ENCODE results near the gene NRCAM. TPM values are rescaled to one million over a fixed set of nuclear protein-coding genes. Genes with fewer than 3 reads are reported as not detected.
"Not testable (repeated sequence)": the region's sequence is repeated elsewhere in the genome, so short reads cannot be mapped to it uniquely, and the experiment has no call there.

The NRCAM gene
- polyA plus RNA-seq, 4 donors = 20.5 to 23.6 (median 22.0) TPM

DNA sequence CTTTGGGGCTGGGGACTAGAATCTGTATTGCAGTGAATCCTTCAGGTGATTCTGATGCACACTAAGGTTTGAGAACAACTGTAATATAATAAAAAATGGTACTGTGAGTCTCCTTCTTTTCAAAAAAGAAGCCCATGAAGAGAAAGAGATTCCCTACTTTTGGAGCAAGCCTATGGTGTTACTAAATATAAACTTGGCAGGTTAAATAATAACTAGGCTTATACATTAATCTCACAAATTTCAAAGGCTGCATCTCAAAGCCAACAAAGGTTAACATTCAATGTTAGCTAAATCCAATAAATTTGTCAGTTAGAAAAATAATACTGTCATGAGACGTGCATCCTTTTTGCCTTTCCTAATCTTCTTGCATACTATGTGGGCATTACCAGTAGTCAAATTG, 166.4 kb downstream of the NRCAM start:
- DNase-seq (ENCODE audit: low read depth in 4 of 4, low spot score in 3 of 4) = no peak

GRCh38 chr7:108287857-108288256, 168.4 kb downstream of the NRCAM start:
- no peak for DNase-seq (ENCODE audit: low read depth in 4 of 4, low spot score in 3 of 4)

DNA sequence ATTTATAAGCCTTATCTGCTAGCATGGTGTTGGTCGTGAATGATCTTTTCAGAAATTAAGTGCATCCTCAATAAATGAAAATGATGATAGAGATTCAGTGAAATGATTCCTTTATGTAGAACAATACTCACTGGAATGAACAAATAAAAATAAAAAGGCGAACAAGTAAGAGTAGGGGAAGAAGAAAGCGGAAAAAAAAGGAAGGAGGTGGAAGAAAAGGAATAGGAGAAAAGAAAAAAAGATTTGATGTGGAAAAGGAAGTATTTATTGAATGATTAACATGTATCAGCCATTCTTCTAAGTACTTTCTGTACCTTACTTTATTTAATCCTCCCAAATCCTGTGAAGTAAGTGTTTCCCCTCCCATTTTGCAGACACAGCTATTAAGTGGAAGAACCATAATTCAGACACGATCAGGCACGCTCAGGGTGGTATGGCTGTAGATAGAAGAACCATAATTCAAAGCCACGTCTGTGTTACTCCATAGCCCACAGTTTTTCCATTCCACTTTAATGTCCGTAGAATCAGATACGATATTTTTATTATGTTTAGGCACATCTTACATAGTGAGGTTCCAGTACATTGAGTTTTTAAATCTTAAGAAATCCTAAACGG, 169.8 kb downstream of the NRCAM start:
- DNase-seq (ENCODE audit: low read depth in 4 of 4, low spot score in 3 of 4) = no peak

- DNase-seq (ENCODE audit: low read depth in 4 of 4, low spot score in 3 of 4) = no peak
Measured at GRCh38 chr7:108285778-108286177, 170.5 kb downstream of the NRCAM start.

DNA sequence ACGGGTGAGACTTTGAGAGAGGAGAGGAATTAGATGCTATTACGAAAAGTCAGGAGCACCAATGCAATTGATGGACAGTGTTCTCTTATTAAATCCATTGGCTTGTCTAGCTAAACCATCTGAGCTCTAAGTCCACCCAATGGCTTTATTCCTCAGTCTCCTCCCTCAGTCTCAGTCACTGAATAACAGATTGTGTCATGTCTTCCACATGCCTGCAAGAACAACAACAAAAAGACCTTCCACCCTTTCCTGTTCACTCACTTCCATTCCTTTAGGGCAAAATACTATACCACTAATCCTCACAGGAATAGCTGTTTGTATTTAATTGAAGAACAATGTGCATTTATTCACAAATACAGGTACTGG, 171.2 kb downstream of the NRCAM start:
- no peak for DNase-seq (ENCODE audit: low read depth in 4 of 4, low spot score in 3 of 4)

DNA sequence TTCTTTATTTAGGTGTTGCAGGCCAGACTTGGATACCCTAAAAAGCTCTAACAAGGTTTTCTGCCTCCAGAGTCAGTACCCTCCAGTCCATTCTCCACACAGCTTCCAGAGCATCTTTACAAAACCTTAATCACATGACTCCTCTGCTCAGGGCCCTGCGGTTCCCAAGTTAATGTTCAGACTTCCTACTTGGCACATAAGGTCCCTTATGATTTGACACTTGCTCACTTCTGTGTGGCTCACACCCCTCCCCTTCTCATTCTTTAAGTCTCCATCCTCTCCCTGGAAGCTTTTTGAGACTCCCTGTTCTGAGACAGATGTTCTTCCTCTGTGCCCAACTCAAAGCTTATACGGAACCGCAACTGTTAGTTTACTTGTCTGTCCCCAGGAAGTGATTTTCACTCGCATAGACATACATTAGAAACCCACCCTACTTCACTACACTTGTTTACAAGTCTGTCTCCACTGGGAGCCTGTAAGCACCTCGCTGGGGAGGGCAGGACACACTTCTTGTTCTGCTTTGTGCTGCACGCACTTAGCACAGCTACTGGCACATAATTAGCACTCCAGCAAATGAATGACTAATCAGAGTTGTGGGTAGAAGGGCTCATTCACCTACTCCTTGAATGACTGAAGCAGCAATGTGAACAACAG, 171.8 kb downstream of the NRCAM start:
- no peak for DNase-seq (ENCODE audit: low read depth in 4 of 4, low spot score in 3 of 4)

DNA sequence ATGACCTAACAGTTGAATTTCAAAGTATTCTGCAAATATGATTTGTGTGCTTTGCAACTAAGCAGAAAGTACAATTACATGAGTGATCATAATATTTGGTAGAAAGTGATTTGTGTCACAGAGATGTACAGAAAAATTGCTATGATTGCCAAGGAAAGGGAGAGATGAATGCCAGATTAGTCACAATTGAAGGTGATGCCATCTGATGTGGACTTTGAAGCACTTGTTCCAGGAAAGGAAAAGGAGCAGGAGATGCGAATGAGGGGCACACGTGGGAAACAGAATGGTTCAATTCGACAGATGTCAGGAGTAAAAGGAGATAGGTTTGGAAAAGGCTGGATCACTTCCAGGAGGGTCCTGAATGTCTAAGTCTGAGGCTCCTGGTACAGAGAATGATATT, 173.0 kb downstream of the NRCAM start:
- DNase-seq (ENCODE audit: low read depth in 4 of 4, low spot score in 3 of 4) = no peak

- no peak for DNase-seq (ENCODE audit: low read depth in 4 of 4, low spot score in 3 of 4)
Measured at GRCh38 chr7:108282427-108282996, 173.7 kb downstream of the NRCAM start.

DNA sequence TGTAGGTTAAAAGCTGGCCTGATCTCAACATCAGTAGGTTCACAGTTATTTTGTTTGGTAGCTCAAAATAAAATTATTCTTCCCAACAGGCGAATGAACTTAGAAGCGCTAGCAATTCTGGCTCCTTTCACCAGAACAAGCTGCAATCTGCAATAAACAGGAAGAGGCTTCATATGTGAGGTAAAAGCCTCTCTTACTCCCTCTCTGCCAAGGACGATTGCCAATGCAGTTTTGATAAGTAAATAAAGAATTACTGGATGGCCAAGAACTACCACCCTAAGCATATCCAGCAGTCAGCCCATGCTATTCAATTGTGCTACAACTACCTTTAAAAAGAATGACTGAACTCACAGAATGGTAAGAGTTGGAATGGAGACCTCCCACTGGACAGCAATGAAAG, 176.1 kb downstream of the NRCAM start:
- DNase-seq (ENCODE audit: low read depth in 4 of 4, low spot score in 3 of 4) = no peak

GRCh38 chr7:108278776-108279175, 177.5 kb downstream of the NRCAM start:
- DNase-seq (ENCODE audit: low read depth in 4 of 4, low spot score in 3 of 4) = no peak

DNA sequence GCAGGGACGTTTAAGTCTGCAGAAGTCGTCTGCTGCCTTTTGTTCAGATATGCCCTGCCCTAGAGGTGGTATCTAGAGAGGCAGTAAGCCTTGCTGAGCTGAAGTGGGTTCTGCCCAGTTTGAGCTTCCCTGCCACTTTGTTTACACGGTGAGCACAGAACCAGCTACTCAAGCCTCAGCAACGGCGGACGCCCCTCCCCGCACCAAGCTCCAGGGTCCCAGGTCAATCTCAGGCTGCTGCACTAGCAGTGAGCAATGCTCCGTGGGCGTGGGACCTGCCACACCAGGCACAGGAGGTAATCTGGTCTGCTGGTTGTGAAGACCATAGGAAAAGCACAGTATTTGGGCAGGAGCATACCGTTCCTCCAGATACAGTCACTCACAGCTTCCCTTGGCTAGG, 178.0 kb downstream of the NRCAM start:
- DNase-seq (ENCODE audit: low read depth in 4 of 4, low spot score in 3 of 4) = no peak

GRCh38 chr7:108274447-108274846, 181.8 kb downstream of the NRCAM start:
- DNase-seq (ENCODE audit: low read depth in 4 of 4, low spot score in 3 of 4) = not testable (repeated sequence)

GRCh38 chr7:108272891-108273290, 183.3 kb downstream of the NRCAM start:
- not testable (repeated sequence) for DNase-seq (ENCODE audit: low read depth in 4 of 4, low spot score in 3 of 4)

DNA sequence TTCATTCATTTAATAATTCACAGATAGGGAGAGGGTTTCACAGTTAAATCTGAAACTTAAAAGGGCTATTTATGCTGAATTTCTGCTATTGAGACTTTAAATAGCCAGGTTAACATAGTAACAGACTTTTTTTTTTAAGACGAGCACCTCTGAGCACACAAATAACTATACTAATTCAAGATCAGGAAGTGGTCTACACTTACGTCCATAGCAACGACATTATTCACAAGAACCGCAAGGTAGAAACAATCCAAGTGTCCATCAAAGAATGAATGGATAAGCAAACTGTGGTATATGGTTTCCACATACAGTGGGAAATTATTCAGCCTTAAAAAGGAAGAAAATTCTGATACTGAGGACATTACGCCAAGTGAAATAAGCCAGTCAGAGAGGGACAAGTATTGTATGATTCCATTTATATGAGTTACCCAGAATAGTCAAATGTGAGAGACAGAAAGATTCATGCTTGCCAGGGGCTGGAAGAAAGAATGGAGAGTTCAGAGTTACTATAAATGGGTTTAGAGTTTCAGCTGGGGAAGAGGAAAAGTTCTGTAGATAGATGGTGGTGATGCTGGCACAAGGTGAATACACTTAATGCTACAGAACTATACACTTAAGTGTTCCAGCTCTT, 185.7 kb downstream of the NRCAM start:
- no peak for DNase-seq (ENCODE audit: low read depth in 4 of 4, low spot score in 3 of 4)

GRCh38 chr7:108268200-108268820, 187.9 kb downstream of the NRCAM start:
- no peak for DNase-seq (ENCODE audit: low read depth in 4 of 4, low spot score in 3 of 4)

GRCh38 chr7:108267615-108268014, 188.6 kb downstream of the NRCAM start:
- no peak for DNase-seq (ENCODE audit: low read depth in 4 of 4, low spot score in 3 of 4)

DNA sequence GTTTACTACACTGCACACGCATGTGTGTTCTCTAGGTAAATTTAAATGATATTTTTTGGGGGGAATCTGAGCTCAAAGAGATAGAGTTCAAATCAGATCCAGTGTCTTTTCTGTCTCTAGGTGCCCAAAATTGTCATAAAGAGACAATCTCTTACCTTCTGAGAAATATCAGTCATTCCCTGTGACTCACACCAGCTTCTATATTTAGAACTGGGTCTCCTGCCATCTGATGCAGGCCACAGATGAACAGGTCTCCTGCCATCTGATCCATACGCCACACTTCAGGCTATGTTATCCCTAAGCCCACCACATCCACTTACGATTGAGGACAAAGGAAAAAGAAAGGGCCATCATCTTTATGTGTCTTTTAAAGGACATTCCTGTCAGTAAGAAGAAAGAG, 189.7 kb downstream of the NRCAM start:
- DNase-seq (ENCODE audit: low read depth in 4 of 4, low spot score in 3 of 4) = no peak

DNA sequence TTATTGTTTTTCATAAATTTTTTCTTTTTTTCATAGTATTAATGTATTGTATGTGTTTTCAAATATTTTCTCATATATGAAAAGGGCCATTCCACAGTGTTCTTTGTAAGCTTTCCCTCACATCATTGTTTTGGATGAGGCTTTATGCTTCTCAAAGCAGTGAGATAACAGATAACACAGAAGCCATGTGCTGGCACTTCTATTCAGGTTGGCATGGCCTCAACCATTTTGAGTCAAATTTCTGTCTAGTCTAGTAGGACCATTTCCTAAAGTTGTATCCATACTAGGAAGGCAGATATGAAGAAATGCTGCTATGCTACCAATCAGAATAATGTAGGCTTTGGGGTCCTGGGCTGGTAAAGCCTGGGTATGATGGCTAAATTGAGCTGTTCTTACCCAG, 190.2 kb downstream of the NRCAM start:
- DNase-seq (ENCODE audit: low read depth in 4 of 4, low spot score in 3 of 4) = no peak

- no peak for DNase-seq (ENCODE audit: low read depth in 4 of 4, low spot score in 3 of 4)
Measured at GRCh38 chr7:108265007-108265406, 191.2 kb downstream of the NRCAM start.

DNA sequence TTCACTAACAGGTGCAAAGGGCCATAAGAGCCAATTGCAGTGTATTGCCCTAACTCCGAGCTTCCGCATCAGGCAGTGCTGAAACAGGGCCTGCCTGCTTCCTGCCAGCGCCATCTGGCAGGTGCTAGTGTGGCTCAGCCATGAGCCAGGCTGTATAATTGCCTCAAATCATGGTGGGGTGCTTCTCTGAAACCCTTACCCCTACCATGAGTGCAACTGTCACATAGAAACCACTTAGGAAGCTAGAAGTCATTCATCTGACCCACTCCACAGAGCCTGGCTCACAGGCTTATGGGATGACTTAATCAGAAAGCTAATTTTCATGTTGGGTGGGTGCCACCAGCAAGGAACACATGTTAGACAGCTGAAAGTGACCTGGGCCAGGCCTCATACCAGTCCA, 192.8 kb downstream of the NRCAM start:
- DNase-seq (ENCODE audit: low read depth in 4 of 4, low spot score in 3 of 4) = no peak

GRCh38 chr7:108261560-108262255, 194.5 kb downstream of the NRCAM start:
- no peak for DNase-seq (ENCODE audit: low read depth in 4 of 4, low spot score in 3 of 4)

Data from right renal pelvis (tissue), 4 donors.